ENCODE measurements around the gene MTX3. TPM values are rescaled to one million over a fixed set of nuclear protein-coding genes. Genes with fewer than 3 reads are reported as not detected.

The MTX3 gene
- polyA plus RNA-seq, 1 donor = 18.6 TPM

DNA sequence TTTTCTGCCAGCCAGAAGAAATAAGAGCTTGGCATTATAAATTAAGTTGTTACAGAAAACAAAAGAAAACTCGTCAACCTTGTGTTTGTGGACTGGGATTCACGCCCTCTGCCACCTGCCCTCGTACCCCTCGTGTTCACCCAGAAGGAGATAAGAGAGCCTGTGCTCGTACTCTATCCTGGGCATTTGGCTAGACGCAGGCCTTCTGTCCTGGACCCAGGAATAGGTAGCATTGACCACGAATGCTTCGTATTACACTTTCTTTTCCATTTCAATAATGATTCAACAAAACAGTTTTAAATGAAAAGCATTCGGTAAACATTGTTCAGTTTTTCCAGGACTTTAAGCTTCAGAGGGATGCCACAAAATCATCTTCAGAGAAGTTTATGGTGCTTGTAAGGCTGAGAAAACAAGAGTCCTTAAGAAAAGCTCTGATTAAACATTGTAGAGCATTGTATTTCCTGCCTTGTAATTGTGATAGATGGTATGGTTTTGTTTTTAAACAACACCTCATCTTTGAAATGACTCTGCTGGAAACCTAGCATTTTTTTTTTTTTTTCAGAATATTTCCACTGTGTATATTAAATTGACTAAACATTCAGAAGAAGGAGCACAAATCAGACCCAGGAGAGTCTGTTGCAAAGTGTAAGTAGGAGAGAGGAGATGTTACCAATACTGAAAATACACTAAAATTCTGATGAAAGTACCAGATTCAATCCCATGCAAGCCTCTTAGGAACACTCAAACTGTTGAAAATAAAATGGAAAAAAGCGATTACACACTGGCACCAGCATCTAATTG lies 27.6 kb downstream of the MTX3 start:
- Histone ChIP-seq H3K36me3 (ENCODE audit: control insufficient read depth, insufficient read depth, low read length) (no peaks in the 10 kb centered on the region), H3K4me1 (ENCODE audit: control insufficient read depth, insufficient read depth, low read length) (no peaks in the 10 kb centered on the region), H3K9me3 (ENCODE audit: control insufficient read depth, low read depth, low read length) (no peaks in the 10 kb centered on the region), H3K4me3 (ENCODE audit: low read length) (no peak overlapping the region), H3K27ac (ENCODE audit: low read length) (no peak overlapping the region), H3K27me3 (ENCODE audit: control insufficient read depth, insufficient read depth, low read length) (peaks cover 4% of the 10 kb centered on the region)
- DNase-seq = no peak
- 52% methylated on average over 5 of the region's 10 CpGs for WGBS (ENCODE audit: insufficient coverage, low lambda C conversion rate)

DNA sequence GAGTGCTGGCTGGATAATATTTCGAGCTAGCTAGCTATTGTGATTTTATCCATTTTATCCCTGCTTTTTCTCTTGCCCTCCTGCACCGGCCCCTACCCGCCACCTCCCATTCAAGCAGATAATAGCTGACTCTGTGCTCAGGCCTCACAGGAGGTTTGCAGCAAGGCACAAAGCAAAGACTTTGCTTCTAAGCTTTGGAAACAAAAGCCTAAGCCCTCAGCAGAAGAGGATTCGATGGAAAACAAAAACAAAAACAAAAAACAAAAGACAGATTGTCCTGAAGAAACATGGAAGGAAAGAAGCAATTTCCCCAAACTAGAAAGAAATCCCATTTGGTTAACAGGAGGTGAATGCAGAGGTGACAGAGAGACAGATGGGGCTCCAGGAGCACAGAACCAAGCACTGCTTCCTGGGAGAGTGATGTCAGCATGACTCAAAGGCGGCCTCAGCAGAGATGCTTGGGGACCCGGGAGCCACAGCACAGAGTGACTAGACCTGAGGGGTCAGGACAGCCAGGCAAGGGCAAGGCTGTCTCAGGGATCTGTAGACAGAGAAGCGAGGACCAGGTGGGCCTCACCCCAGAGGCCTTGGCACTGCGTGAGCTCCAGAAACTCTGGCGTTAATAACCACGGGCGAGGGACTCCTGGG lies 28.4 kb downstream of the MTX3 start:
- no peak overlapping the region for H3K27ac ChIP-seq (ENCODE audit: low read length)
- no peaks in the 10 kb centered on the region for H3K4me1 ChIP-seq (ENCODE audit: control insufficient read depth, insufficient read depth, low read length)
- no peaks in the 10 kb centered on the region for H3K36me3 ChIP-seq (ENCODE audit: control insufficient read depth, insufficient read depth, low read length)
- H3K9me3 ChIP-seq (ENCODE audit: control insufficient read depth, low read depth, low read length) = no peaks in the 10 kb centered on the region
- WGBS (ENCODE audit: insufficient coverage, low lambda C conversion rate) = 87% methylated on average over 3 of the region's 11 CpGs
- no peak overlapping the region for H3K4me3 ChIP-seq (ENCODE audit: low read length)
- peaks cover 4% of the 10 kb centered on the region for H3K27me3 ChIP-seq (ENCODE audit: control insufficient read depth, insufficient read depth, low read length)
- DNase-seq = no peak

DNA sequence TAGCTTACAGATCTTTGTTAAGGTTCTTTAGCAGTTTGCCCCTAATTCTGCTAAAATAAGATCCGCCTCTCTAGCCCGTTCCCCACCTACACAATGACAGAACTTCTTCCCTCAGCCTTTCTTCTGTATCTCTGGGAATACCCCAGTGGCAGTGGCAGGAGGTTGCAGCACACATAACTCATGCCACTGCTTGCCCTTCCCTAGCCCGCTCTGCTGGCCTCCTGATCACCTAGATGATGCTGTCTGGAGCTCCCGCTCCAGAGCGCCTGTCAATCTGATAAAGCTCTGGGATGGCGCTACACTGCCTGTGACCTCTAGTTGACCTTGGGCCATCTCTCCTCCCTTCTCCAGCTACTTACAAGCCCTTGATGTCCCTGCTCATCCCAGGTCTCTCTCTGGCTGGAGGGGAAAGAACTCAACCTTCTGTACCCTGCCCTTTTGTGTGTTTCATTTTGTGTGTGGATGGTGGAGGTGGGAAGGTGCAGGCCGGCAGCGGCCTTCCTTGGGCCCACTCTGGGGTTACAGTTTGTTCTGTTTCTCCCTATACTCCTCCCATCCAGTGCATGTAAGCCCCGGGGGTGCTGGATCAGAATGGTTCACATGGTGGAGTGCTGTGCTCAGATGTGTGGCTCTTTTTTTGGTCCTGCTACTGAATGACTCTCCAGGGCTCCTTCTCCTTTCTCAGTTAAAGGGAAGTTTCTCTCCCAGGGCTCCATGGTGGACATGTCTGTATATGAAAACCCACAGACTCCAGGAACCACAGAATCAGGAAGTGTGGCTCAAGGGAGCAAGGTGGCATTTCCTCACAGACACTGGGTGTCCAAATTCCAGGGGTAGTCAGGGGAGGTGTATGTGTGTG lies 29.1 kb downstream of the MTX3 start:
- Histone ChIP-seq H3K4me1 (ENCODE audit: control insufficient read depth, insufficient read depth, low read length) (no peaks in the 10 kb centered on the region), H3K36me3 (ENCODE audit: control insufficient read depth, insufficient read depth, low read length) (no peaks in the 10 kb centered on the region), H3K4me3 (ENCODE audit: low read length) (no peak overlapping the region), H3K27ac (ENCODE audit: low read length) (no peak overlapping the region), H3K27me3 (ENCODE audit: control insufficient read depth, insufficient read depth, low read length) (peaks cover under 1% of the 10 kb centered on the region), H3K9me3 (ENCODE audit: control insufficient read depth, low read depth, low read length) (no peaks in the 10 kb centered on the region)
- no peak for DNase-seq
- WGBS (ENCODE audit: insufficient coverage, low lambda C conversion rate) = no CpG with 5 or more reads among the region's 9 CpGs

DNA sequence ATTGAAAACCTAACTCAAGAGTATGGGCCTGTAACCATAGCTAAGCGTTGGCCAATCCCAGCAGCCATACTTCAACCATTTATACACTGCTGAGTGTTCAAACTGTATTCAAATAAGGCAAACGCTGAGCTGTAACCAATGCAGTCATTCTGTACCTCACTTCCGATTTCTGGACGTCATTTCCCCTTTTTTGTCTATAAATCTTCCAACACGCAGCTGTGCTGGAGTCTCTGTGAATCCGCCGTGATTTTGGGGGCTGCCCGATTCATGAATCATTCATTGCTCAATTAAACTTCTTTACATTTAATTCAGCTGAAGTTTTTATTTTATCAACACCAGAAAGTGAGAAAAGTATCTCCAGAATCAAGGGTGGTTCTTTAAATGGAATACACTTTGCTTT lies 31.7 kb downstream of the MTX3 start:
- DNase-seq = no peak
- Histone ChIP-seq H3K27me3 (ENCODE audit: control insufficient read depth, insufficient read depth, low read length) (peaks cover 3% of the 10 kb centered on the region), H3K4me1 (ENCODE audit: control insufficient read depth, insufficient read depth, low read length) (no peaks in the 10 kb centered on the region), H3K9me3 (ENCODE audit: control insufficient read depth, low read depth, low read length) (no peaks in the 10 kb centered on the region), H3K36me3 (ENCODE audit: control insufficient read depth, insufficient read depth, low read length) (no peaks in the 10 kb centered on the region), H3K27ac (ENCODE audit: low read length) (no peak overlapping the region), H3K4me3 (ENCODE audit: low read length) (no peak overlapping the region)
- WGBS (ENCODE audit: insufficient coverage, low lambda C conversion rate) = 100% methylated on average over 2 of the region's 8 CpGs

DNA sequence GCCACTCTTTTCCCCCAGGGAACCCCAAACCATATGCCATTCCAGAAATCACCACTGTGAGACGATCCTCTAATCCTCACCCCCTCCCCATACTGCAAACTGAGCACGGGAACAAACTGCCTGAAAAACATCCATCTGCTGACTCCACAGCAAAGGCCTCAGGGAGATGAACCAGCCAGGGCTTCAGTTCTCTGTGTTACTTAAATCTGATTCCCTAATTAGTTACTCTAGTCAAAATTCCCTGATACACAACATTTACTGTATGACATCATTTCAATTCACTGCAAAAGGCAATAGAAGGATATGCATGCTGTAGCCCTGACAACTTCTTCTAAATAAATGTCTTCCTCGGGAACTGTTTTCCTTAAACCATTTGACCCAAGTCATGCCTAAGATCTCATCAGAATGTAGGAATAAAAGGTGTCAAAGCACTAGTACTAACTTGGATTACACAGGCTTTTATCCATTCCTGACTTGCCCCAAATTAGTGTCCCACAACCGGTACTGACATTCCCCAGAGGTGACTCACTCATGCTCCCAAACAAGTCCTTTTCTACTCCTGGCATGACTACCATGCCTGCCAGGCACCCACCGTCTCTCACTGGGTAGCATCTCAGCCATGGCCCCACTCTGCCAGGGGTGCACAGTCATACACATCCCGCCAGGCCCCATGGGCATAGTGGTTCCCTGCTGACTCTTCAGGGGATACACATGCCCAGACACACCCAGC lies 35.0 kb downstream of the MTX3 start:
- Histone ChIP-seq H3K4me1 (ENCODE audit: control insufficient read depth, insufficient read depth, low read length) (no peaks in the 10 kb centered on the region), H3K36me3 (ENCODE audit: control insufficient read depth, insufficient read depth, low read length) (no peaks in the 10 kb centered on the region), H3K27ac (ENCODE audit: low read length) (no peak overlapping the region), H3K9me3 (ENCODE audit: control insufficient read depth, low read depth, low read length) (no peaks in the 10 kb centered on the region), H3K27me3 (ENCODE audit: control insufficient read depth, insufficient read depth, low read length) (peaks cover 3% of the 10 kb centered on the region), H3K4me3 (ENCODE audit: low read length) (no peak overlapping the region)
- no CpG with 5 or more reads among the region's 6 CpGs for WGBS (ENCODE audit: insufficient coverage, low lambda C conversion rate)
- no peak for DNase-seq

DNA sequence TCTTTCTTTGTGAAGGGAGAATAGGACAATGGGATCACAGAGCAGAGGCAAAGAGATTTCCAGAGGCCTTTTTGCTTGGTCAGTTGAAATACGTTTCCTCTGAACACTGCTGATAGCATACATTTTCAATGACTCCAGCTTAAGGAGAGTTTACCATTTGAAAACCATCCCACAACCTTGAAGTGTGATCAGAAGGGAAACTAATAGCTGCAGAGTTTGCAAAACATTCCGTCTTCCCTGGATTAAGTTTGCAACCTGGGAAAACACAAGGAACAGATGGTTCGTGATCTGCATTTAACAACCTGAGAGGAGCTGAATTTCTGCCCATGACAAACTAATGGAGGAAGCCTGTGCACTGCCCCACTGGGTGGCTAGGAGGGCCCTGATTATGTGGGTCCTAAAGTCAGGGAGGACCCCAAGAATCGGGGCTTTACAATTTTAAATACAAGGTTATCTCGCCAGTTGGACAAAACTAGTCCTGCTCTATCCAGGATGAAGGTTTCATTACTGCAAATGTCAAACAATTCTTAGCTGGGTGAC lies 35.6 kb downstream of the MTX3 start:
- no peak overlapping the region for H3K27ac ChIP-seq (ENCODE audit: low read length)
- H3K4me3 ChIP-seq (ENCODE audit: low read length) = no peak overlapping the region
- H3K9me3 ChIP-seq (ENCODE audit: control insufficient read depth, low read depth, low read length) = no peaks in the 10 kb centered on the region
- DNase-seq = no peak
- no peaks in the 10 kb centered on the region for H3K36me3 ChIP-seq (ENCODE audit: control insufficient read depth, insufficient read depth, low read length)
- H3K4me1 ChIP-seq (ENCODE audit: control insufficient read depth, insufficient read depth, low read length) = no peaks in the 10 kb centered on the region
- peaks cover 3% of the 10 kb centered on the region for H3K27me3 ChIP-seq (ENCODE audit: control insufficient read depth, insufficient read depth, low read length)
- WGBS (ENCODE audit: insufficient coverage, low lambda C conversion rate) = no CpG with 5 or more reads among the region's 5 CpGs

DNA sequence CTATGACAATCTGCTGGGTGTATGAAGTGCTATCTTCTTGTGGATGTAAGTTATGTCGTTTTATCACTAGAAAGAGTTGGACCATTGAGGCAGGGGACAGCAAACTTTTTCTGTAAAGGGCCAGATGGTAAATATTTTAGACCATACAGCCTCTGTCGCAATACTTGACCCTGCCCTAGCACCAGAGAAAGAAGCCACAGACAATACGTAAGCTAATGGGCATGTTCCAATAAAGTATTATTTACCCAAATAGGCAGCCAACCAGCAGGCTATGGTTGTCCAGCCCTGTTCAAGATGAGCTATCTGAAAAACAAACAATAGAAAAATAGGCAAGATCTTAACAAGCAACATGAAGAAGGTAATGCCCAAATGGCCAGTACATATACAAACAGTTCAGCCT lies 36.4 kb downstream of the MTX3 start:
- WGBS (ENCODE audit: insufficient coverage, low lambda C conversion rate) = 92% methylated on average over 2 of the region's 3 CpGs
- no peaks in the 10 kb centered on the region for H3K9me3 ChIP-seq (ENCODE audit: control insufficient read depth, low read depth, low read length)
- H3K27ac ChIP-seq (ENCODE audit: low read length) = no peak overlapping the region
- peaks cover 3% of the 10 kb centered on the region for H3K27me3 ChIP-seq (ENCODE audit: control insufficient read depth, insufficient read depth, low read length)
- DNase-seq = no peak
- no peak overlapping the region for H3K4me3 ChIP-seq (ENCODE audit: low read length)
- H3K4me1 ChIP-seq (ENCODE audit: control insufficient read depth, insufficient read depth, low read length) = no peaks in the 10 kb centered on the region
- H3K36me3 ChIP-seq (ENCODE audit: control insufficient read depth, insufficient read depth, low read length) = no peaks in the 10 kb centered on the region

DNA sequence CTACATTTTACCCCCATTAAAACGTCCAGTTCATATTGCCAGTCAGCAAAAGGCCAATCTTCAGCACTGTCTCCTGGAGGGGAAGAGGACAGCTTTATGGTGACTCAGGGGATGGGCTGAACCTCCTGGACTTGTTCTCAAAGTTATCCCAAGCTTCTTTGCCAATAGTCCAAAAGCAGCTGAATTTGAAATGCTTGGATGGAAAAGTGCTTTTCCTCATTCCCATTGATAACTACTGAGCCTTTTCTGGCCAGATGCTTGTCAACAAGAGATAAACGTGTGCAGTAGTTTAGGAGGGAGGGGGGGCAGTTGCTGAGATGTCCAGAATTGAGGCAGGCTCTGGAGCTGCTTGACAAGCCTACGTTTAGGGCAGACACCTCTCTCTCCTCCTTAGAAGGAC lies 43.5 kb downstream of the MTX3 start:
- no peak overlapping the region for H3K27ac ChIP-seq (ENCODE audit: low read length)
- H3K36me3 ChIP-seq (ENCODE audit: control insufficient read depth, insufficient read depth, low read length) = no peaks in the 10 kb centered on the region
- H3K9me3 ChIP-seq (ENCODE audit: control insufficient read depth, low read depth, low read length) = no peaks in the 10 kb centered on the region
- peaks cover 2% of the 10 kb centered on the region for H3K27me3 ChIP-seq (ENCODE audit: control insufficient read depth, insufficient read depth, low read length)
- WGBS (ENCODE audit: insufficient coverage, low lambda C conversion rate) = 100% methylated on average over 1 of the region's 3 CpGs
- no peak for DNase-seq
- no peaks in the 10 kb centered on the region for H3K4me1 ChIP-seq (ENCODE audit: control insufficient read depth, insufficient read depth, low read length)
- no peak overlapping the region for H3K4me3 ChIP-seq (ENCODE audit: low read length)

DNA sequence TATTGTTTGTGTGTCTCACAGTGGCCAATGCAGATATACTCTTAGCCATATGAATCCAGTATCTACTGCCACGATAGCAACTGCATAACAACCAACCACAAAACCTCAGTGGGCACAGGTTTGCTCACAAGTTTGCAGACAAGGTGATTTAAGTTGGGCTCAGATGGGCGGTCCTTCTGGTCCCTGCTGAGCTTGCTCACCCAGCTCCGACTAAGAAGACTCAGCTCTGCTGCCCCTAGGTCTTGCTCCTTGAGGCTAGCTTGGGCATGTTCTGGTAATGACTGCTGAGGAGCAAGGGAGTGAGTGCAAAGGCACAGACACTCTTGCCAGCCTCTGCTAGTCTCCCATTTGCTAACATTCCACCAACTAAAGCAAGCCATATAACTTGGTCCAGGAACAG lies 52.6 kb downstream of the MTX3 start:
- Histone ChIP-seq H3K9me3 (ENCODE audit: control insufficient read depth, low read depth, low read length) (no peaks in the 10 kb centered on the region), H3K36me3 (ENCODE audit: control insufficient read depth, insufficient read depth, low read length) (no peaks in the 10 kb centered on the region), H3K4me1 (ENCODE audit: control insufficient read depth, insufficient read depth, low read length) (no peaks in the 10 kb centered on the region), H3K27me3 (ENCODE audit: control insufficient read depth, insufficient read depth, low read length) (no peaks in the 10 kb centered on the region), H3K4me3 (ENCODE audit: low read length) (no peak overlapping the region), H3K27ac (ENCODE audit: low read length) (no peak overlapping the region)
- no peak for DNase-seq
- WGBS (ENCODE audit: insufficient coverage, low lambda C conversion rate) = no CpG with 5 or more reads among the region's 3 CpGs
